Spleen (tissue), 7 donors: ENCODE data around the gene MAP3K14.

Source experiments
- CTCF ChIP-seq, 11 experiments: fragments of 200-600 bp in 7 of 11; fragments of 450-650 bp in 4 of 11; sonication (generic) in 4 of 11; IDR thresholded peaks in 8 of 11; conservative IDR thresholded peaks in 3 of 11; 1 replicate in 7 of 11; 2 replicates in 4 of 11; pipeline versions ENCODE4 v1.4.0 to v1.8.0; 2016 to 2021; ENCODE audit warnings: antibody characterized with exemption in 11 of 11, inconsistent platforms in 4 of 11, mild to moderate bottlenecking in 1 of 11
- POLR2A ChIP-seq, 3 donors: fragments of 450-650 bp; IDR thresholded peaks; one replicate each; pipeline ENCODE4 v1.5.1; 2017; ENCODE audit warnings: antibody characterized with exemption in 3 of 3, mild to moderate bottlenecking in 1 of 3
- POLR2AphosphoS5 ChIP-seq, 3 donors: sonication (generic); formaldehyde crosslinking; IDR thresholded peaks; one replicate each; pipeline ENCODE4 v1.5.1; 2017; ENCODE audit warnings: antibody characterized with exemption in 3 of 3
- donor health status: DM: no; HTN: no; CAD: no; lungs with moderate emphysema.
- donor health status: DM: no; HTN: no; CAD: no.
- donor health status: DM: no; HTN: no; CAD: no.

DNA sequence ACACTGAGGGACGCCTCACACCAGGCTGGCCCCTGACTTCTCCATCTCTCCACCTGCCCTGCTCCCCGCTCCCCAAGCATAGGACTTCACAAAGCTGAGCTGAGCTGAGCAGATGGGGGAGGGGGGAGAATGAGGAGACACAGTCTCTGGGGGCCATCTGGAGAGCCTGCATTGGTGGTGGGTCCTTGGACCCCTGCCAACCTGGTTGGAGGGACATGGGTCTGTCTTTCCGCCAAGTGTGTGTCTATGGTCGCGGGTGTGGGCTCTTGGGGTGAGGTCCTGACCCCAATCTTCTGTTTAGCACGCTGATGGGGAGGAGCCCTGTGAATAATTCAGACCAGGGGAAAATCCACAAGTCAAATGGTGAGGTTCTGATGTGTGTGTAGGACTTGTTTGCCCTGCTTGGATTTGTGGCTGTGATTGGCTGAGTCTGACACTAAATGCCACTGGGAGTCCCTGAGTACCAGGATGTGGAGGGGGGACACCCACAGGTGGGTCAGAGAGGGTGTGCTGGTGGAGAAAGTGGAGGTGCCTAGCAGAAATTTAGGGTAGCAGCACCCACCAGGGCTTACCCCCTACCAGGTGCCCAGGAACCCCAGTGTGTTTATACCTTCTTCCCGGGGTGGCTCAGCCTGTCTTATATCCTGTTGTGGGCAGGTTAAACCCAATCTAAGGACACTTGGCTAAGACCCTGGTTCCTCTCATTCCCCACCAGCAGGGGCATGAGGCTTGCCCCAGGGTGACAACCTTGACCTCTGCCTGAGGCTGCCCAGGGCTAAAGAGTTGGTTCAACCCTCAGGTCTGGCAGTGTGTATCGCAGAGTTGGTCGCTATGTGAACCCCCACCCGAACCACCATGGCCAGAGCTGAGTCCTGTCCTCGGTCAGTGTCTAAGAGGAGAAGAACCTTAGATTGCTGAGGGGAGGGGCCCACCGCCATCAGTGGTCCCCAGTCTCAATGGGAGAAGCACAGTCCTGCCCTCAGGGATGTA lies 93.0 kb downstream of the MAP3K14 start:
- TF ChIP-seq CTCF (IDR thresholded peaks at IDR 0.05 in 8 of 11, conservative IDR thresholded peaks at IDR 0.05 in 3 of 11) (no peak), POLR2A (IDR thresholded peaks at IDR 0.05) (no peak), POLR2AphosphoS5 (IDR thresholded peaks at IDR 0.05) (no peak)
